OCI-M2 (cell line): ENCODE measurements around the gene KDM4C.
"Not testable (repeated sequence)": the region's sequence is repeated elsewhere in the genome, so short reads cannot be mapped to it uniquely, and the experiment has no call there.

Experiments used
- DNase-seq: peaks from one replicate; lab custom pipeline; 2025; ENCODE audit not compliant: unreplicated experiment; lab: John Stamatoyannopoulos, UW

KDM4C gene

DNA sequence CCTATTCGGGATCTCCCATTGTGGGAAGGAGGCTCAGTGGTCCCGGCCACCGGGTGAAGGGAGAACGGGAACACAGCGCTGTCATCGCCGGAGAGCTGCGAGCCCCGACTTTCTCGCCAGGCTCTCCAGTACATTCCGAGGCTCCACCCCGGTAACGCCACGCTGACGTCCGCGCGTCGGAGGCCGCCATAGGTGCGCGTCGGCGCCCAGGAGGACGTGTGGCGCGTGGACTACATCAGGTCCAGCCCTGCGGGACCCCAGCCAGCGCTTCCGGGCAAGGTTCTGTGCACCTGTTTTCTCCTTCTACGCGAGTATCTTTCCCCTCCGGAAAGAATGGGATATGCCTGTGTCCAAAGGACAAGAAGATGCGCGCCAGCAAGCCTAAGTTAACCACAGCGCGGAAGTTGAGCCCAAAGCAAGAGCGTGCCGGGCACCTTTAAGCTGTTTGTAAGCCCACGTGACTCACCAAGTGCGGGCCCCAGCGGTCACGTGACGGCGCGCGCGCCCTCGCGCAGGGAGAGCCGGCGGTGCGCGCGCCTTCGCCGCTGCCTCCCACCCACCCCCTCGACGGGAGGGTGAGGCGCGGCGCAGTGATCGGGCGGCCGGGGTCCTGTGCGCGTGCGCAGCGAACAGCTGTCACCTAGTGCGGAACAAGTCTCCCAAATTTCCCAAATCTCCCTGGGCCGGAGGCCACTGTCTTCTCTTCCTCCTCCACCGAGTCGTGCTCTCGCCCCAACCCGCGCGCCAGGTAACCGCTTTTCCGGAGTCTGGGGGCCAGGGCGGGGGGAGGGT, at the start of gene KDM4C:
Gene KDM4C, plus strand, starts transcription at position 518 of the 792 bp plus-strand sequence. CDS start 35,016 bp downstream, outside the sequence.
- DNase-seq = peak; percentile 27

DNA sequence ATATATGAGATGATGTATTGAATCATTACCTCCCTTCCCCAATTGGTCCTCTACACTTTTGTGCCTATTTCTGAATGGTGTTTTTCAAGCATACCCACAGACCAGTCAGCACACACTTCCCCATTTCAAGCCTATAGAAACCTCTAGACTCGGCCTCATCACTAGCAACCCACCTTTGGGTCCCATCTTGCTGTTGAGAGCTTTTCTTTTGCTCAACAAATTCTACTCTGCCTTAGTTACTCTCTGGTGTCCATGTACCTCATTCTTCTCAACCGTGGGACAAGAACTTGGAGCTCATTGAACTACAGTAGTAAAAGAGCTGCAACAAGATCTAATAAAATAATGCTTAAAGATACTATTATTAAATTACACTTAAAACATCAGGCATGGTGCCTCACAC, 49.0 kb upstream of the KDM4C start:
- no peak for DNase-seq

DNA sequence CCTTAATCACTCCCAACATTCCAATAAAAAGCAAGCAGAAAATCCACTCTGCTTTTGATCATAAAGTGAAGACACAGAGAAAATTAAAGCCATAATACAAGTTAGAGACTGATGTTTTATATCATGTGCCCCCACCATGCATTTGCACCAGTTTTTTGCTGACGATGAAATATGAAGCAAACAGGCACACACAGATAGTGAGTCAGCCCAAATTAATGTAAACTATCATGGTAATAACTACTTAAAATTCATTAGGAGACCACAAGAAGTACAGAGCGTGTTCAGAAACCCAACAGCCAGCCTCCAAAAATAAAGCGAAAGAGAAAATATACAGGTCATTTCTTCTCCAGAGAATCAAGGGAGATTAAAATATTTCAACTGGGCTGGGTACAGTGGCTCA, 46.4 kb upstream of the KDM4C start:
- no peak for DNase-seq

DNA sequence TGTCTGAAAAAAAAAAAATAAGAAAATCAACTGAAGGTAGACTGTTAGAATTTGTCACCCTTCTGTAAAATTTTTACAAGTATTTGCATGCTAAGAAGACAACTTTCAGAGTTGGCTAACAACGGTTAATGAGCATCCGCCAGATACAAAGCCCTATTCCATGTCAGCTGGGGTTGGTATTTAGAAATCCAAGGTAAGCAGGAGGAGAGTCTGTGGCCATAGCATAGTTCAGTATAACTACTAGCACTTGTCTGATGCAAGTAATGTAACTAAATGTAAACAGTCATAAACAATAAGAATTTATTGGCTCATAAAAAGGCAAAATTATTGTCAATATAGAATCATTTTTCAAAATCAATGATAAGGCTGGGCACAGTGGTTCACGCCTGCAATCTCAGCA, 45.7 kb upstream of the KDM4C start:
- no peak for DNase-seq

DNA sequence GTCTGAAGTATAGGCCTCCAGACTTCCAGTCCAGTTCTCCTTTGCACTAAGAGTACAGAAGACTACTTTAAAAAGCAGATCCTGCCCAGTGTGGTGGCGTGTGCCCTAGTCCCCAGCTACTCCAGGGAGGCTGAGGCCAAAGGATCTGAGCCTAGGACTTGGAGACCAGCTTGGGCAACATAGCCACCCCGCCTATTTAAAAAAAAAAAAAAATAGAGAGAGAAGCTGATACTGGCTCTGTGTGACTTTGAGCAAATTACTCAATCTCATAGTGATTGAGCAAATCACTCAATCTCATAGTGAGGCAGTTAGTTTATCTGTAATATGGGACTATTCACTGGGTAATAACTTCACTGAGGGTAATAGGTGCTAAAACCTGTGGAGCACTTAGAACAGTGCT, 43.6 kb upstream of the KDM4C start:
- DNase-seq = no peak

DNA sequence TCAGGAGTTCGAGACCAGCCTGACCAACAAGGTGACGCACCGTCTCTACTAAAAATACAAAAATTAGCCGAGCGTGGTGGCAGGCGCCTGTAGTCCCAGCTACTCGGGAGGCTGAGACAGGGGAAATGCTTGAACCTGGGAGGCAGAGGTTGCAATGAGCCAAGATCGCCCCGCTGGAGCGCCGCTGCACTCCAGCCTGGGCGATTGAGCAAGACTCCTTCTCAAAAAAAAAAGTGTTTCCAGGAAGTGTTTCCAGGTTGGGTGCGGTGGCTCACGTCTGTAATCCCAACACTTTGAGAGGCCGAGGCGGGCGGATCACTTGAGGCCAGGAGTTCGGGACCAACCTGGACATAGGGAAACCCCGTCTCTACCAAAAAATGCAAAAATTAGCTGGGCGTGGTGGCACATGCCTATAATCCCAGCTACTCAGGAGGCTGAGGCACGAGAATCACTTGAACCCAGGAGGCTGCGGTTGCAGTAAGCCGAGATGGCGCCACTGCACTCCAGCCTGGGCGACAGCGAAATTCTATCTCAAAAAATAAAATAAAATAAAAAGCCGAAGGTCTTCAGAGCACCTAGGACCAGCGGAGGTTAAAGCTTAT, 42.5 kb upstream of the KDM4C start:
- not testable (repeated sequence) for DNase-seq

DNA sequence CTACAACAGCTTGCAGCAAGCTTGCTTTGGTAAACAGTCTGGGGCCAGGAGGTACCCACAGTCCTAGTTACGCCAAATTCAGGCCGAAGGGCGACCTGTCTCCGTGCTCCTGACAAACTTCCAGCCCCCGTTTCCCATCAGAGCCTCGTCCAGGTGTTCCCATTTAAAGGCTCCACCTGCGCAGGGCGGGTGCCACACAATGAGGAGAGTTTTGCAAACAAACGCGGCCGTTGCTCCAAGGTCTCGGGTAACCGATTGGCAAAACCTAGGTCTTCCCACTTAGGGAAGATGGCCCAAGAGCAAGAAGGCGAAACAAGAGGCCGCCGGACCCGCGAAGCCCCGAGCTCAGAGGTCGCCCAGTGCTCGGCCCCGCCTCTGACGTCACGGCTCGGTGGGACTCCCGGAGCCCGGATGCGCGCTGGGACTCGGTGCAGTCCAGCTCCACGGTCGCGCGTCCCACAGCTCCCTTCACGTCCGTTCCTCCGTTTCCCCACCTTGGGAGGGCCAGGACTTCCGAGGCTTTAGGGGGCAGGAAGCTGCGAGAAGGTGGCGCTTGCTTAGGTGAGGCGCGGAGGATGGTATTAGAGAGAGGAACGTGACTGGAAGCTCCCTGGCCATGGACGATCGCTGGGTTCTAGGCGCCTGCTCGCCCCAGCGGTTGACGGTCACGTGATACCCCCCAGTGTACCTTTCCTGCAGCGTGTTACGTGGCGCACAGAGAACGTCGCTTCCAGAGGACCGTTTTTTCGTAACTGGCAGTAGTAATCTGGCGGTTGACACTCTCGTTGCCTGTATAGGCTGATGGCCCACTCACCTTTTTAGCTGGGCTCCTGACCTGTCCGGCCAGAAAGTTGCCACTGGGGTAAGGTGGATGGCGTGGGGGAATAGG, 41.8 kb upstream of the KDM4C start:
- DNase-seq = no peak

DNA sequence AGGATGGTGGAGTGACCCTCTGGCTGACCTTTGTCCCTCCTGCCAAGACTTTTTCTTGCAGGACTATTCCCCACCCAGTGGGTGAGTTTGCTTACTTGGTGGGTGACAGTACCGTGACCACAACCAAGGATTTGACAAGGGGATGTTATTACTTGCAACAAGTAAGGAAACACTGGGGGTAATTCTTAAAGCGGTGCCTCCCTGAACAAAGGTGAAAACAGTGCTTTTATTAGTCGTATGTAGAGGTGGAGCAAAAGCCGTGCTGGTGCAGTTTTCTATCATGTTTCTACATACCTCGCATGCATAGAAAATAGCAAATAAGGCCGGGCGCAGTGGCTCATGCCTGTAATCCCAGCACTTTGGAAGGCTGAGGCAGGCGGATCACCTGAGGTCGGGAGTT, 41.0 kb upstream of the KDM4C start:
- DNase-seq = no peak

DNA sequence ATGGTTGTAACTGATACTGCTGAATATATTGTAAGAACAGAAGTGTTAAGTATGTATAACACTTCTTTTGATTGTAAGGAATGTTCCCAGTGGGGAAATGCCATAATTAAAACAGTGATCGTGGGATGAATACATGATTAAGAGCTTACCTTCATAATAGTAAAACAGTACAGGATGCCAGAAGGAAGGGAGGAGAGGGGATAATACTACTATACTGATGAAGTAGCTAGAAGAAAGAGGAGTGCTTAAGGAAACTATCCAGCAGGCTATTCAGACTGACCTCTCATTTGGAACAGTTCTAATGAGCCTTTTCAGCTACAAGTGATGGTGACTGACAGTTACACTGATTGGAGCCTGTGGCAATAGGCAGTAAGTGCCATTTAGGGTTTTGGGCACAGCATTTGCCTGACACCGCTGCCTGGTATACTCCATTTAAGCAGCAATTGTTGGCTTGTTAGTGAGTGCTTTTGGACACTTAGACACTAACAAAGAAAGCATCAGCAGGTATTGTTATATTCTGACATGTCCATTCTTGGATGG, 33.8 kb upstream of the KDM4C start:
- no peak for DNase-seq

DNA sequence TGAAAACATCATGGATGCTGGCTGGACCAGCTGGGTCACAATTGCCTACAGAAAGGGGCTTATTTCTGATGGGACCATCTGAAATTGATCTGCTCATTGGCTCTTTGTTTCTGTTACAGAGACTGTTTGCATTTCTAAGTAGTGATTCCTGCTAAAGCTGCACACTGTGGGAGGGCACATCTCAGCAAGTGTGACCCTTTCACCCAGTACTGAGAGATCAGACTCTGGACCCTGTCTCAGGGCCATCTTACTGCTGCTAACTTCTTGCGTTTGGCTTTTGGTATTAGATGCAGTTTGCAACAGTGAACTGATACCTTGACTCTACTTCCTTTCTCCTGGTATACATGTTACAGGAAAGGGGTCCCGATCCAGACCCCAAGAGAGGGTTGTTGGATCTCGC, 24.5 kb upstream of the KDM4C start:
- DNase-seq = no peak

DNA sequence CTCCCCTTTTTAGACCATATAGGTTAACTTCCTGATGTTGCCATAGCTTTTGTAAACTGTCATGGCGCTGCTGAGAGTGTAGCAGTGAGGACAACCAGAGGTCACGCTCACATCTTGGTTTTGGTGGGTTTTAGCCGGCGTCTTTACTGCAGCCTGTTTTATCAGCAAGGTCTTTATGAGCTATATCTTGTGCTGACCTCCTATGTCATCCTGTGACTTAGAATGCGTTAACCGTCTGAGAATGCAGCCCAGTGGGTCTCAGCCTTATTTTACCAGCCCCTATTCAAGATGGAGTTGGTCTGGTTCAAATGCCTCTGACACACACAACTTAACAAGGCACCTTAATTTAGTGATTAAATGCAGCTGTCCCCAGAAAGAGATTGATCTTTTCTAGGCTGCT, 23.9 kb upstream of the KDM4C start:
- no peak for DNase-seq

DNA sequence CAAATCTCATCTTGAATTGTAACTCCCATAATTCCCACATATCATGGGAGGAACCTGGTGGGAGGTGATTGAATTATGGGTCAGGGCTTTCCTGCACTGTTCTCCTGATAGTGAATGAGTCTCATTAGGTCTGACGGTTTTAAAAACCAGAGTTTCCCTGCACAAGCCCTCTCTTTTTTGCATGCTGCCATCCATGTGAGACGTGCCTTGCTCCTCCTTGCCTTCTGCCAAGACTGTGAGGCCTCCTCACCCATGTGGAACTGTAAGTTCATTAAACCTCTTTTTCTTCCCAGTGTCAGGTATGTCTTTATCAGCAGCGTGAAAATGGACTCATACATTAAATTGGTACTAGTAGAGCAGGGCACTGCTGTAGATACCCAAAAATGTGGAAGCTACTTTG, 22.4 kb upstream of the KDM4C start:
- DNase-seq = no peak

DNA sequence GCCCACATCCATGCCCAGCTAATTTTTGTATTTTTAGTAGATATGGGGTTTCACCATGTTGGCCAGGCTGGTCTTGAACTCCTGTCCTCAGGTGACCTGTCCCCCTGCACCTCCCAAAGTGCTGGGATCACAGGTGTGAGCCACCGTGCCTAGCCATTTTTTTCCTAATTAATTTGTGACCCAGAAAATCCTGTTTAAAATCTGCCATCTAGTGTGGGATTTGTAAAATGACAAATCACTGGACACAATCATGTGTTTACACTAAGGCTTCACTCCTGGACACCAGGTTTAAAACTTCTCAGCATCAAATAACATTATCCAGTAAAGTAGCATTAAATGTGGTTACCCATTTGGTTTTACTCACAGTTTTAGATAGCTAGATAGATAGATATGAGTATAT, 18.6 kb upstream of the KDM4C start:
- DNase-seq = no peak

DNA sequence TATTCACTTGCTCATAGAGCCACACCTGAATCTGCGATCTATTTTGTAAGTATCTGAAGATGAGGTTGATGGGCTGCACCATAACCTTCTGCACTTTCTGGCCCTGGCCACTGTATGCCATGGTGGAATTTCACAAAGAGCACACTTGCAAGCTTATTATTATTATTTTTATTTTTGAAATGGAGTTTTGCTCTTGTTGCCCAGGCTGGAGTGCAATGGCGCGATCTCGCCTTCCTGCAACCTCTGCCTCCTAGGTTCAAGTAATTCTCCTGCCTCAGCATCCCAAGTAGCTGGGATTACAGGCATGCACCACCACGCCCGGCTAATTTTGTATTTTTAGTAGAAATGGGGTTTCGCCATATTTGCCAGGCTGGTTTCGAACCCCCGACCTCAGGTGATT, 8.9 kb upstream of the KDM4C start:
- DNase-seq = not testable (repeated sequence)

DNA sequence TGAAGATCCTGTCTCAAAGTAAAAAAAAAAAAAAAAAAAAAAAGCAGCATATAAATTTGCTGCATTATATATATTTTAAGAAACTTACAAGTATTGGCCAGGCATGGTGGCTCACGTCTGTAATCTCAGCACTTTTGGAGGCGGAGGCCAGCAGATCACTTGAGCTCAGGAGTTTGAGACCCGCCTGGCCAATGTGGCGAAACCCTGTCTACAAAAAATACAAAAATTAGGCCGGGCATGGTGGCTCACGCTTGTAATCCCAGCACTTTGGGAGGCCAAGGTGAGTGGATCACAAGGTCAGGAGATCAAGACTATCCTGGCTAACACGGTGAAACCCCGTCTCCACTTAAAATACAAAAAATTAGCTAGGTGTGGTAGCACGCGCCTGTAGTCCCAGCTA, 2.9 kb upstream of the KDM4C start:
- DNase-seq = not testable (repeated sequence)

DNA sequence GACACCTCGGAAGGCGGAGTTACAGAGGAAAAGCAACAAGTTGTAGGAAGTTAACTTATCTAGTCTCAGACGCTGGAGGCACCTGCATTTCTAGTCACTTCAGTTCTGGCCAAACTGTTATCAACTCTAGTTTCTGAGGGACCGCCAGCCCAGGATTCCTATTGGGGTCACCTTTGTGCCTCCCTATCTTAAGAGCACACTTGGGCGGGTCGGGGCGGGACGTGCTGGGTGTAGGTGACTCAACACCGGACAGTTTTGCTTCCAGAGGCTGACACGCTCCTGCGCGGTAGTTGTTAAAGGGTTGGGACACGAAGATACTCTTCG, 679 bp upstream of the KDM4C start:
- peak; percentile 9 for DNase-seq

DNA sequence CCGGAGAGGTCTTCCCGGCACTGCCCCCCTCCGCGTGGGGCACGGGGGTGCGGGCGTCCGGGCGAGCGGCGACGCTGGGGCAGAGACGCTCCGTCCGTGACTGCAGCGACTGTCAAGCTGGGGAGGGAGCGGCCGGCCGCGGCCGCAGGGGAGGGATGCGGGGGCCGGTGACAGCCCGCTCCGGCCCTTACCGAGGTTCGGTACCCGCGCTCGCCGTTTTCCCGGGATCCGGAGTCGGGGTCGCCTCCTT, 400 bp downstream of the KDM4C start:
- DNase-seq = no peak

DNA sequence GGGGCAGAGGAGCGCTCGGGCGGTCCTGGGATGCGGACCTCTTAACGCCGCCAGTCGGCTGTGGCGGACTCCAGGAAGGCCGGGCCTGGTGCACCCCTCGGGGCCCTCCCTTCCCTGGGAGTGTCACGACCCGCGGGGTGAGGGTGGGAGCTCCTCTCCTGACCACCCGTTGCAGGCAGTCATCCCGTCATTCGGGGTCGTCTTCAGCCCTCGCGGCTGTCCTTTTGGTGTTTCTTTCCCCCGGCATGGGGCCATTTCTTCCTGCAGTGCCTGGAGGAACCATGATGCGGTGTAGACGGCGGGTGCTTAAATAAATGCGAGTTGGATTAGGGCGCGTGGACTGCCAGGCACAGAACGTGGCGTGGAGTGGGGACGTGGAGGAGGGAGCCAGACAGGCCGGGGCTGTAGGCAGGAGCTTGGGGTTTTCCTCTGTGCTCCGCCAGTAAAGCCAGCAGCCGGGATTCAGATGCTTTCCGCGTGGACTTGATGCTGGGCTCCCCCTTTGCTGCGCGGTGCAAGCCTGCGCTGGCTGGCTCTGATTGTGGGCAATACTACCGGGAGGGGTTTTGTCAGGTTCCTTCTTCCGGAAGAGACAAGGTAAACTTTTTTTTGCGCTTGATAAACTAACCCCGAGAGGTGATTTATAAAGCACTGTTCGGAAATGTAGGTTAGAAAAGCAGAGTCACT, 868 bp downstream of the KDM4C start:
- DNase-seq = no peak

DNA sequence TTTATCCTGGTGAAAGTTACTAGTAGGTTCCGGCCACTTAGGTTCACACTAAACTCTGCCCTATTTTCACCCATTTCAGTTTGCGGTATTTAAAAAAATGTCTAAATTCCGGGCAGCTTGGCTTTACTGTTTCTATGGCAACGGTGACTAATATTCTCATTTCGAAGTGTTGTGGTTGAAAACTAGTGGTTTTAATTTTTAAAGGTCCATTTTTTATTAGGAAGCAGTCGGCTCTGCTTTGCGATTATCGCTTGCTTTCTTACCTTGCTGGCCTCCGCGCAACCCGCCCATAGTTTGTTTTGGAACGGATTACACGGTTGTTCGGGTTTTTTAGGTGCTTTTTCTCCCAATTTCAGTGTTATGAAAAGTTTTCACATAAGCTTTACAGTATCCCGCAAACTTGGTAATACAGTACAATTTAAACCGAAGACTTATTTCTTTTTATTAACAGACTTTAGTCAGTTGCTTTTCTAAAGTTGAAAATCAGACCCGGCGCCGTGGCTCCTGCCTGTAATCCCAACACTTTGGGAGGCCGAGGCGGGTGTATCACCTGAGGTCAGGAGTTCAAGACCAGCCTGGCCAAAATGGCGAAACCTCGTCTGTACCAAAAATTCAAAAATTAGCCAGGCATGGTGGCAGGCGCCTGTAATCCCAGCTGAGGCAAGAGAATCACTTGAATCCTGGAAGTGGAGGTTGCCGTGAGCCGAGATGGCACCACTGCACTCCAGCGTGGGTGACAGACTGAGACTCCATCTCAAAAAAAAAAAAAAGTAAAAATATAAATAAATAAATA, 1.6 kb downstream of the KDM4C start:
- no peak for DNase-seq

DNA sequence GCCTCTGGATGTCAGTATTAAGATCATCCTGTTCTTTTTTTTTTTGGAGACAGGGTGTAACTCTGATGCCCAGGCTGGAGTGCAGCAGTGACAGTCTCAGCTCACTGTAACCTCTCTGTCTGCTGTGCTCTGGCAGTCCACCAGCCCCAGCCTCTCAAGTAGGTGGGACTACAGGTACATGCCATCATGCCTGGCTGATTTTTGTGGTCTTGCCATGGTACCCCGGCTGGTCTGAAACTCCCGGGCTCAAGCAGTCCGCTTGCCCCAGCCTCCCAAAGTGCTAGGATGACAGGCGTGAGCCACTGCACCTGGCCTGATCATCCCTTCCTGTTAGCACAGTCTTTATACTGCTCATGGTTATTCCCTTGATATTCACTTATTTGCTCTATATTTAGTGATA, 3.5 kb downstream of the KDM4C start:
- DNase-seq = no peak

DNA sequence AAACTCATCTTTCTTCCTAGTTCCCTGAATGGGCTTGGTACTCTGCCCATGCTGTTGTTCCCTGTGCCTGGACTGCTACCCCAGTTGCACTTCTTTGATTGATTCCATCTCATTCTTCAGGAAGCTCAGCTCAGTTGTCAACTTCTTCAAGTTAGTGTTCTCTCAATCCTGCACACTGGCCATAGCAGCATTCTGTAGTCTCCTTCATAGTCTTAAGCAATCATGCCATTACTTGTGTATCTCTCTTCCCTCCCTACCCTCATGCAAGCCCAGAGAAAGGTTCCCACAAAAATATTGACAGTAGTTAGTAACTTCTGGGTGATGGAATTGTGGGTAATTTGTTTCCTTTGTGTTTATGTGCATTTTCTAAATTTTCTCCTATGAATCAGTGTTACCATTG, 5.5 kb downstream of the KDM4C start:
- no peak for DNase-seq
